GM10248 (cell line): Measurements from ENCODE around the gene GABRG3.

Source experiments
- CTCF ChIA-PET: fragments of 300-600 bp; sonication (Branson Sonifier 250); formaldehyde crosslinking; extraction: SDS; loops from one replicate; lab custom pipeline; 2021; ENCODE audit warnings: antibody characterized with exemption; lab: Yijun Ruan, JAX
- POLR2A ChIA-PET: fragments of 350-650 bp; sonication (Branson Sonifier 250); formaldehyde crosslinking; extraction: SDS; loops from one replicate; lab custom pipeline; 2020; ENCODE audit warnings: antibody characterized with exemption; lab: Yijun Ruan, JAX
- DNase-seq: peaks from one replicate; pipeline ENCODE4 v3.0.0; 2012; ENCODE audit errors: extremely low spot score
- CTCF ChIP-seq: IDR thresholded peaks from 2 replicates; pipeline ENCODE4 v1.5.1; 2012; ENCODE audit warnings: mild to moderate bottlenecking, low read depth; ENCODE audit errors: extremely low read depth, missing control alignments, control extremely low read depth

Gene GABRG3

GRCh38 chr15:27196691-27197090 lies 225.7 kb downstream of the GABRG3 start:
- DNase-seq: no peak
- POLR2A ChIA-PET: no interaction called here
- no peak for TF ChIP-seq CTCF
- CTCF ChIA-PET: no interaction called here

DNA sequence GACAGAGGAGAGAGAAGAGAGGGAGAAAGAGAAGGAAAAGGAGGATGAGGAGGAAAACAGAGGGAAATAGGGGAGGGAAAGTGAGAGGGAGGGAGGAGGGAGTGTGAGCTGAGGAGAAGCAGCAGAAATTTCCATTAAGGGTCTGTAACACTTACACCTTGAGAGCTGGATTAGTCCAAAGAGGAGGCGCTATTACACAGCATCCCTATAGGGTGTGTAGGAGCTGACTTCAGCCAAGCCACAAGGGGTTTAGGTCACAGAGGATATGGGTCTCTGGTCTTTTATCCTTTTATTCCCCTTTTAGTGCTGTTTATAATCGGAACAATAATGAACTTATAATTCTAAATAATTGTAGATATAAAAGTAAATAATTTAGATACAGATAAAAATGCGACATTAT lies 230.4 kb downstream of the GABRG3 start:
- CTCF ChIA-PET: no interaction called here
- DNase-seq: no peak
- TF ChIP-seq CTCF: no peak
- POLR2A ChIA-PET: no interaction called here

DNA sequence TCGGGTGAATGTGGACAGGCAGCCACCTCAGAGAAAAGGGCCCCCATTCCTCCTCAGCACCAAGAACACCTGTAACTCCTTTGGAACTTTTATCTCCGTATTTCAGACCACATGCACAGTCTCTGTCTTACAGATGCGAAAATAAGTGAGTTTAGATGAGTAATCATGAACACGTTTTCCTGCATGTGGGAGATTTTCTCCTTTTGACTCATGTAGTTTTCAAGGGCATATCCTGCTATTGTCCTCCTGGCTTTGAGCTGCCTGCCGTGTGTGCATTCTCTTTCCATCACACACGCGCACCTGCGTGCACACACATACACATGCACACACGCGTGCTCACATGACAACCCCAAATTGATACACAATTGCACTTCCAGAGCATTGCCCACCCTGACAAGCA lies 239.2 kb downstream of the GABRG3 start:
- no peak for TF ChIP-seq CTCF

DNA sequence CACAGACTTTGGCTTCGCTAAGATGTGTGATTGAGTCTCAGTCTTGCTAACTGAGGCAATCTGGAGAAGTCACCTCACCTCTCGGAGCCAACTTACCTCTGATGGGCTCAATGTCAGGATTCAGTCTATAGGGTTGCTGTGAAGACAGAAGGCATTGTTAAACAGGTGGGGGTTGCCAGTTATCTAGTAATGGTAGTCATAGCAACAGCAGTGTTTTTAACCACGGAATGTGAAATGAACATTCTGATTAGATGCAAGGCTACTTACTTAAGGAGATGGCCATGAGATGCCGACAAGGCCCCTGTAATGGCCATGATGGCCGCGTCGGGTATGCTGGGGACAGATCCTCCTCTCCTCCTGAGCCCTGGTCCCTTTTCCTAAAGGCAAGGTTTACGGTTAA lies 243.1 kb downstream of the GABRG3 start:
- TF ChIP-seq CTCF: no peak
- no peak for DNase-seq
- ChIA-PET POLR2A (no interaction called here), CTCF (interaction anchor here (1.4 kb wide), 1 partner anchor 11 kb away, joined by 4 read pairs; no protein-coding TSS in a partner anchor)

More for the DNA sequence above, 239.2 kb downstream of the GABRG3 start:
- ChIA-PET POLR2A (no interaction called here), CTCF (no interaction called here)
- DNase-seq: no peak

DNA sequence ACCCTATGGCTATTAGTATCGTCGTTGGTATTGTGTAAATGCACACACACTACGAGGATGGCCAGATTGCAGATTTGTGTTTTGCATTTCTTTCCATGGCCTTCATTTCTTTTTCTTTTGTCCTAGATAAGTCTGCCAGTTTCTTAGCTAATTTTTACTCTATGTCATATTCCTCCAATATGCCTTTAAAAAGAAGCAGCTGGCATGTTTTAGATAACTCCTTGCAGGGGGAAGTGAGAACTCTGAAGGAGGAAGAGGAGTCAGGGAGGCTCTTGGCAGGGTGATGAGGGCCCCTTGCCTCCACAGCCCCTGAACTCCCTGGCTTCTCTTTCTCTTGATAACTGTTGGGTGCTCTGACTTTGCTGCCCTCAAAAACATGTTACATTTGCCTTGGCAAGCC lies 244.0 kb downstream of the GABRG3 start:
- ChIA-PET CTCF (interaction anchor here (1.4 kb wide), 1 partner anchor 10 kb away, joined by 4 read pairs; no protein-coding TSS in a partner anchor), POLR2A (no interaction called here)
- no peak for TF ChIP-seq CTCF
- no peak for DNase-seq

- ChIA-PET CTCF (no interaction called here), POLR2A (no interaction called here)
- TF ChIP-seq CTCF: no peak
- no peak for DNase-seq
Observed at GRCh38 chr15:27218426-27218825, 247.4 kb downstream of the GABRG3 start.

DNA sequence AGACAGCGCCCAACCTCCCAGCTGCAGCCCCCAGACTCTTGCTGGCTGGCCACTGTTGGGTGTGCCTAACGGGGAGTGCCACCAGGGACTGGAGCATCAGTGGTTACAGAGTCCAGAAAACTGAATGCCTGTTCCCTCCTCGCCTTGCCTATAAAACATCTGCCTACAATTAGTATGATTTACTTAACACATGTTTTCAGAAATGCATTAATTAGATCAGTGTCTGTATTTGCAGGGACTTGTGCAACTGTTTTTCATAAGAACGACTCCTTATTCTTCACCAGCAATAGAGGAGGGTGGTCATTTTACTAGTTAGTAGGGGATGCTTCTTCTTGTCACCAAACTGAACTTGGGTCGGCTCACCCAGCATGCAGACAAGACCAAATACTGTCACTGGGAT lies 248.7 kb downstream of the GABRG3 start:
- TF ChIP-seq CTCF: no peak
- CTCF ChIA-PET: no interaction called here
- POLR2A ChIA-PET: no interaction called here
- DNase-seq: no peak
